Brain microvascular endothelial cell (primary cell): ENCODE results near the gene RAB6B.

Experiments
- DNase-seq: peaks from one replicate; pipeline ENCODE4 v3.0.0-alpha.2; 2020
- H3K27ac ChIP-seq: fragments of 250-450 bp; sonication (Bioruptor Pico); 2 replicates; pipeline ENCODE4 v1.5.1; 2020; ENCODE audit warnings: mild to moderate bottlenecking, moderate library complexity
- H3K27me3 ChIP-seq: fragments of 250-450 bp; sonication (Bioruptor Pico); replicated peaks from 2 replicates; pipeline ENCODE4 v1.5.1; 2020; ENCODE audit warnings: mild to moderate bottlenecking
- H3K36me3 ChIP-seq: fragments of 250-450 bp; sonication (Bioruptor Pico); replicated peaks from 2 replicates; pipeline ENCODE4 v1.5.1; 2020; ENCODE audit warnings: mild to moderate bottlenecking
- H3K4me3 ChIP-seq: 2 replicates; pipeline ENCODE4 v1.5.1; 2011; ENCODE audit warnings: low read depth, mild to moderate bottlenecking, control low read depth, low read length, moderate library complexity
- CTCF ChIP-seq: IDR thresholded peaks from 2 replicates; pipeline ENCODE4 v1.5.1; 2011; ENCODE audit warnings: low read depth, mild to moderate bottlenecking, moderate library complexity, low read length, control low read depth, inconsistent platforms; ENCODE audit errors: missing control alignments
- in situ Hi-C: cut with HindIII; loops from 2 replicates; pipeline ENCODE4 v1.10.0; 2017; ENCODE audit warnings: low sequenced_read_pairs, low pct_ligation_motif_present

RAB6B gene

GRCh38 chr3:133820889-133821675 is 74.6 kb downstream of the RAB6B start:
- in situ Hi-C loops: no loop called here

GRCh38 chr3:133820129-133820528 is 75.6 kb downstream of the RAB6B start:
- in situ Hi-C loops: no loop called here
- H3K4me3 ChIP-seq: no peak overlapping the region
- no peak for TF ChIP-seq CTCF
- H3K36me3 ChIP-seq: peaks cover 56% of the 10 kb centered on the region
- no peak overlapping the region for H3K27ac ChIP-seq
- DNase-seq: no peak
- no peaks in the 10 kb centered on the region for H3K27me3 ChIP-seq

More at GRCh38 chr3:133820889-133821675, 74.6 kb downstream of the RAB6B start:
- no peak for TF ChIP-seq CTCF
- Histone ChIP-seq H3K4me3 (no peak overlapping the region), H3K27me3 (no peaks in the 10 kb centered on the region), H3K27ac (no peak overlapping the region), H3K36me3 (peaks cover 53% of the 10 kb centered on the region)
- no peak for DNase-seq

- DNase-seq: no peak
- Histone ChIP-seq H3K27ac (no peak overlapping the region), H3K27me3 (no peaks in the 10 kb centered on the region), H3K36me3 (peaks cover 54% of the 10 kb centered on the region), H3K4me3 (no peak overlapping the region)
- in situ Hi-C loops: no loop called here
- no peak for TF ChIP-seq CTCF
Observed at GRCh38 chr3:133815386-133815785, 80.3 kb downstream of the RAB6B start.

- in situ Hi-C loops: no loop called here
- Histone ChIP-seq H3K27me3 (no peaks in the 10 kb centered on the region), H3K4me3 (no peak overlapping the region), H3K36me3 (peaks cover 52% of the 10 kb centered on the region), H3K27ac (no peak overlapping the region)
- no peak for TF ChIP-seq CTCF
- DNase-seq: no peak
Observed at GRCh38 chr3:133812872-133813271, 82.8 kb downstream of the RAB6B start.

GRCh38 chr3:133805702-133806475 is 89.8 kb downstream of the RAB6B start, which contains the start of gene SRPRB:
Gene SRPRB (plus strand): TSS chr3:133805815. CDS start chr3:133805849, 34 bp downstream.
- Histone ChIP-seq H3K27ac (peak within 1 kb of the TSS; percentile 72), H3K27me3 (no peaks in the 10 kb centered on the region), H3K4me3 (peak within 1 kb of the TSS; percentile 97), H3K36me3 (peaks cover 14% of the 10 kb centered on the region)
- peak; percentile 93 for DNase-seq
- in situ Hi-C loops: no loop called here
- TF ChIP-seq CTCF: peak; percentile 14
